Measurements from ENCODE around the gene PRSS12.

- TF ChIP-seq CTCF (IDR thresholded peaks at IDR 0.05) (no peak), MXD4 (CRISPR knock-in tag; IDR thresholded peaks at IDR 0.05; ENCODE audit: borderline replicate concordance) (no peak), USF1 (CRISPR knock-in tag; IDR thresholded peaks at IDR 0.05) (no peak)
Measured at GRCh38 chr4:118290951-118291350, 61.9 kb downstream of the PRSS12 start.

All from WTC11 (cell line).